Upper lobe of left lung (tissue), 6 donors: ENCODE data around the gene SYNJ2BP. TPM values are rescaled to one million over a fixed set of nuclear protein-coding genes. Genes with fewer than 3 reads are reported as not detected.
"Not testable (repeated sequence)": the region's sequence is repeated elsewhere in the genome, so short reads cannot be mapped to it uniquely, and the experiment has no call there.

ENCODE experiments used
- ATAC-seq, 2 donors: fragments of 200-7000 bp; cut with Tn5 transposase; one replicate each; pipeline ENCODE4 v1.9.1; 2022; ENCODE audit warnings: mild to moderate bottlenecking in 2 of 2, moderate library complexity in 2 of 2; ENCODE audit not compliant: low FRiP score in 2 of 2
- DNase-seq, 2 donors: peaks; one replicate each; pipeline ENCODE4 v3.0.0-alpha.2; 2019 to 2020
- H3K27ac ChIP-seq, 4 donors: fragments of 200-600 bp; sonication (generic); one replicate each; pipeline ENCODE4 v1.5.1; 2016 to 2019
- H3K27me3 ChIP-seq, 4 donors: fragments of 200-600 bp; sonication (generic); one replicate each; pipeline ENCODE4 v1.5.1; 2017 to 2019
- H3K36me3 ChIP-seq, 4 donors: fragments of 200-600 bp; sonication (generic); one replicate each; pipeline ENCODE4 v1.5.1; 2016 to 2019
- H3K4me1 ChIP-seq, 4 donors: fragments of 200-600 bp; sonication (generic); one replicate each; pipeline ENCODE4 v1.5.1; 2018 to 2019
- H3K4me3 ChIP-seq, 4 donors: fragments of 200-600 bp; sonication (generic); one replicate each; pipeline ENCODE4 v1.5.1; 2017 to 2019; ENCODE audit warnings: mild to moderate bottlenecking in 2 of 4, moderate library complexity in 1 of 4
- H3K9me3 ChIP-seq, 4 donors: fragments of 200-600 bp; sonication (generic); one replicate each; pipeline ENCODE4 v1.5.1; 2018 to 2019
- EP300 ChIP-seq, 4 donors: sonication (generic); formaldehyde crosslinking; IDR thresholded peaks; one replicate each; pipeline ENCODE4 v1.5.1; 2017; ENCODE audit warnings: antibody characterized with exemption in 4 of 4, control low read depth in 2 of 4
- POLR2A ChIP-seq, 4 donors: fragments of 450-650 bp; IDR thresholded peaks; one replicate each; pipeline ENCODE4 v1.5.1; 2016 to 2017; ENCODE audit warnings: antibody characterized with exemption in 4 of 4, mild to moderate bottlenecking in 2 of 4
- POLR2AphosphoS5 ChIP-seq, 2 donors: sonication (generic); formaldehyde crosslinking; IDR thresholded peaks; one replicate each; pipeline ENCODE4 v1.5.1; 2017; ENCODE audit warnings: antibody characterized with exemption in 2 of 2
- WGBS, 2 donors: methylation state at CpG; one replicate each; pipeline ENCODE4 v1.1.5; 2017 to 2018; 5-methylcytosine and 5-hydroxymethylcytosine counted together
- total RNA-seq, 6 donors: library from RNA; depleted of rRNA in 4 of 6; stranded (reverse); fragments of >200 nt in 4 of 6; gene quantifications; one replicate each; pipeline versions ENCODE4 v1.1.0 to v1.2.1, GENCODE V29; 2016 to 2021
- TF ChIP-seq, protein P1 (sequence below), 6 experiments: fragments of 450-650 bp in 4 of 6; fragments of 200-600 bp in 2 of 6; sonication (generic) in 2 of 6; IDR thresholded peaks; one replicate each; pipeline ENCODE4 v1.5.1; 2016 to 2019; ENCODE audit warnings: antibody characterized with exemption in 6 of 6
- donor health status: DM: no; HTN: no; CAD: no; lungs with moderate emphysema.
- donor health status: DM: no; HTN: yes; CAD: no; lungs with severe emphysema.

The SYNJ2BP gene
- total RNA-seq, 6 donors from 2014 or later, result 9.4 to 29.7 (median 22.8) TPM

DNA sequence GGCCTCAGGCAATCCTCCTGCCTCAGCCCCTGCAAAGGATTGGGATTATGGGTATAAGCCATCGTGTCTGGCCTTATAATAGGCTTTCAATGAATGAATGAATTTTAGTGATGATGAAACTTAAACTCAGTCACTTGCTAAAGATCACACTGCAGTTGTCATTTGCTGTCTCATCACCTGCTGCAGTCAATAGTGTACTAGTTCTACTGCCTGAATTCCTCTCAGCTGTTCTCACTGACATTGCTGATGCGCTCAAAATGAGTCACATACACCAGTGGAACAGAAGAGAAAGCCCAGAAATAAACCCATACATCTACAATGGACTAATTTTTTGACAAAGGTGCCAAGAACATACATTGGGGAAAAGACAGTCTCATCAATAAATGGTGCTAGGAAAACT is 5.6 kb upstream of the SYNJ2BP start:
- no peak overlapping the region for H3K4me3 ChIP-seq
- no peaks in the 10 kb centered on the region for H3K36me3 ChIP-seq
- H3K27me3 ChIP-seq, result no peaks in the 10 kb centered on the region
- TF ChIP-seq, protein P1, sequence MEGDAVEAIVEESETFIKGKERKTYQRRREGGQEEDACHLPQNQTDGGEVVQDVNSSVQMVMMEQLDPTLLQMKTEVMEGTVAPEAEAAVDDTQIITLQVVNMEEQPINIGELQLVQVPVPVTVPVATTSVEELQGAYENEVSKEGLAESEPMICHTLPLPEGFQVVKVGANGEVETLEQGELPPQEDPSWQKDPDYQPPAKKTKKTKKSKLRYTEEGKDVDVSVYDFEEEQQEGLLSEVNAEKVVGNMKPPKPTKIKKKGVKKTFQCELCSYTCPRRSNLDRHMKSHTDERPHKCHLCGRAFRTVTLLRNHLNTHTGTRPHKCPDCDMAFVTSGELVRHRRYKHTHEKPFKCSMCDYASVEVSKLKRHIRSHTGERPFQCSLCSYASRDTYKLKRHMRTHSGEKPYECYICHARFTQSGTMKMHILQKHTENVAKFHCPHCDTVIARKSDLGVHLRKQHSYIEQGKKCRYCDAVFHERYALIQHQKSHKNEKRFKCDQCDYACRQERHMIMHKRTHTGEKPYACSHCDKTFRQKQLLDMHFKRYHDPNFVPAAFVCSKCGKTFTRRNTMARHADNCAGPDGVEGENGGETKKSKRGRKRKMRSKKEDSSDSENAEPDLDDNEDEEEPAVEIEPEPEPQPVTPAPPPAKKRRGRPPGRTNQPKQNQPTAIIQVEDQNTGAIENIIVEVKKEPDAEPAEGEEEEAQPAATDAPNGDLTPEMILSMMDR (IDR thresholded peaks at IDR 0.05), result no peak
- no peak for TF ChIP-seq EP300 (IDR thresholded peaks at IDR 0.05)
- TF ChIP-seq POLR2A (IDR thresholded peaks at IDR 0.05), result no peak
- no peak for TF ChIP-seq POLR2AphosphoS5 (IDR thresholded peaks at IDR 0.05)
- no peak for DNase-seq
- H3K4me1 ChIP-seq, result no peaks in the 10 kb centered on the region
- WGBS, 2 donors, result 88 to 93% methylated on average over 2 of the region's 2 CpGs
- ATAC-seq, result no peak
- H3K9me3 ChIP-seq, result no peaks in the 10 kb centered on the region
- no peak overlapping the region for H3K27ac ChIP-seq

DNA sequence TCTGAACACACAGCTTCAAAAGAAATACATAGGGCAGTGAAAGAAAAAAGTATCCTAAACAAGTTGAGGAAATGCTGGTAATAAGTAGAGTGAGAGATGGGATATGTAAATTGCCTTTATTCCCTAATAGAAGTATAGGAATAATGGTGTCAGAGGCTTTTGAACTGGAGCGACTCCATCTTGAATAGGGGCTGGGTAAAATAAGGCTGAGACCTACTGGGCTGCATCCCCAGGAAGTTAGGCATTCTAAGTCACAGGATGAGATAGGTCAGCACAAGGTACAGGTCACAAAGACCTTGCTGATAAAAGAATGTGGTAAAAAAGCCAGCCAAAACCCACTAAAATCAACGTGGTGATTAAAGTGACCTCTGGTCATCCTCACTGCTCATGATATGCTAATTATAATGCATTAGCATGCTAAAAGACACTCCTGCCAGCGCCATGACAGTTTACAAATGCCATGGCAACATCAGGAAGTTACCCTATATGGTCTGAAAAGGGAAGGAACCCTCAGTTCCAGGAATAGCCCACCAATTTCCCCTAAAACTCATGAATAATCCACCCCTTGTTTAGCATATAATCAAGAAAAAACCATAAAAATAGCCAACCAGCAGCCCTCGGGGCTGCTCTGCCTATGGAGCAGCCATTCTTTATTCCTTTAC is 2.5 kb upstream of the SYNJ2BP start:
- not testable (repeated sequence) for H3K9me3 ChIP-seq, DNase-seq, H3K27me3 ChIP-seq, H3K27ac ChIP-seq, H3K4me3 ChIP-seq, H3K36me3 ChIP-seq, ATAC-seq
- 64 to 67% methylated on average over 4 of the region's 4 CpGs for WGBS, 2 donors
- peaks cover 11 to 16% (median 15%) of the 10 kb centered on the region in 4 donors for H3K4me1 ChIP-seq

DNA sequence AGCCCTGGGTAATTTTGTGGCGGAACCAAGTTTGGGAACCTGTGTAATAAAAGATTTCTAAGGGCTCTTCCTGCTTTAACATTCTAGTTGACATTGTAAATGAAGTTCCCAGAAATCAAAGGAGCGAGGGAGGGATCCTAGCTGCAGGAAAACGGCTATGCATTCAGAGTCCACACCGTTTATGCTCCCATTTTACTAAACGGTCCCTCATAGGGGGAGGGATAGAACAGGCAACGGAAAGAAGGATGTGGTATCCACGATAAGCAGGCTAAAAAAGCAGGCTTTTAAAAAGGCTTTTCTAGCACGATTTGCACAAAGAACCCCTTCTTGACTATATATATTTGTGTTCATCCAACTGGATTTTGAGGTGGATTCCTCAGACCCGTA is 559 bp downstream of the SYNJ2BP start:
- TF ChIP-seq POLR2AphosphoS5 (IDR thresholded peaks at IDR 0.05) (no peak), EP300 (IDR thresholded peaks at IDR 0.05) (no peak), POLR2A (IDR thresholded peaks at IDR 0.05) (no peak)
- TF ChIP-seq, protein P1 (IDR thresholded peaks at IDR 0.05), result no peak

DNA sequence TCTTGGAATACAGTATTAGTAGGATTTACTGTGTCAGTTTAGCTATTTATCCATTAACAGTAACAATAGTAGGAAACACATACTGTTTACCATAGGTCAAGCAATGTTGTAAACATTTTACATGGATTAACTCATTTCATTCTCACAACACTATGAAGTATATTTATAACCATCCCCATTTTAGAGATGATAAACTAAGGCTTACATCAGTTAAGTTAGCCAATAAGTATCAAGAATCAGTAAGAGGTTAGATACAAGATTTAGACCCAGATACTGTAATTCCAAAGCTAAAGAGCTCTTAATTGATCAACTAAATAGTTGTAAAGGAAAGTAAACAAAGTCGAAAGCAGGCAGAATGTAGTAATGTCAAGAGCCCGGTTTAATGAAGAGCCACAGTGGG is 1.1 kb downstream of the SYNJ2BP start:
- Histone ChIP-seq H3K27ac (peak overlapping the region in 1 of 4 donors; percentile 72), H3K4me3 (peak overlapping the region in 3 of 4 donors; percentile 60 to 87 (median 81)), H3K27me3 (no peaks in the 10 kb centered on the region), H3K4me1 (peaks cover 11 to 20% (median 16%) of the 10 kb centered on the region in 4 donors), H3K36me3 (peaks cover 0 to 8% (median 0%) of the 10 kb centered on the region in 4 donors), H3K9me3 (no peaks in the 10 kb centered on the region)
- TF ChIP-seq POLR2AphosphoS5 (IDR thresholded peaks at IDR 0.05), result no peak
- DNase-seq (no peak), ATAC-seq (no peak)
- WGBS, 2 donors, result 41 to 46% methylated on average over 2 of the region's 2 CpGs

More for the DNA sequence above, 559 bp downstream of the SYNJ2BP start:
- Histone ChIP-seq H3K4me1 (peaks cover 11 to 20% (median 16%) of the 10 kb centered on the region in 4 donors), H3K36me3 (peaks cover 0 to 8% (median 0%) of the 10 kb centered on the region in 4 donors), H3K27me3 (no peaks in the 10 kb centered on the region), H3K27ac (peak overlapping the region; percentile 43 to 79 (median 72)), H3K4me3 (peak overlapping the region; percentile 45 to 87 (median 70)), H3K9me3 (no peaks in the 10 kb centered on the region)
- 3 to 8% methylated on average over 9 of the region's 9 CpGs for WGBS, 2 donors
- ATAC-seq, result peak in 1 of 2 donors; percentile 43
- no peak for DNase-seq

DNA sequence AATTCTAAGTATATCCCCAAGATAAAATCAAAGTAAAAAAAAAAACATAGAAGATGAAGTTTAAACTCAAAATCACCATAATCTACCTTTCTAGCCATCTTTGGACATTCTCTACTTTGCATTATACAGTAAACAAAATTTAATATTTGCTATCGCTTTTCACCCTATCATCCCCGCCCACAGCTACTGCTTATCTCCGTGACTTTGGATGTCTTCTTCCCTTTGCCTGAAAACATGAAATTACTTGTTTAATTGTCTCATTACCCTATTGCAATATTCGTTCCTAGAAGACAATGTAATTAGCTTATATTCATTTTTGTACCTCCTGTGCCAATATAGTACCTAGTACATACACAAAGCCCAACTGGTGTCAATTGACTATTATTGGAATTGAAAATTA is 9.3 kb downstream of the SYNJ2BP start:
- no peak for ATAC-seq
- TF ChIP-seq EP300 (IDR thresholded peaks at IDR 0.05) (no peak), POLR2A (IDR thresholded peaks at IDR 0.05) (no peak), POLR2AphosphoS5 (IDR thresholded peaks at IDR 0.05) (no peak)
- TF ChIP-seq, protein P1 (IDR thresholded peaks at IDR 0.05), result no peak
- Histone ChIP-seq H3K27ac (no peak overlapping the region), H3K27me3 (no peaks in the 10 kb centered on the region), H3K4me3 (no peak overlapping the region), H3K4me1 (peaks cover 0 to 8% (median 0%) of the 10 kb centered on the region in 4 donors), H3K9me3 (no peaks in the 10 kb centered on the region), H3K36me3 (peaks cover 0 to 16% (median 0%) of the 10 kb centered on the region in 4 donors)
- no peak for DNase-seq
- WGBS, 2 donors, result 96% methylated on average over 4 of the region's 4 CpGs

DNA sequence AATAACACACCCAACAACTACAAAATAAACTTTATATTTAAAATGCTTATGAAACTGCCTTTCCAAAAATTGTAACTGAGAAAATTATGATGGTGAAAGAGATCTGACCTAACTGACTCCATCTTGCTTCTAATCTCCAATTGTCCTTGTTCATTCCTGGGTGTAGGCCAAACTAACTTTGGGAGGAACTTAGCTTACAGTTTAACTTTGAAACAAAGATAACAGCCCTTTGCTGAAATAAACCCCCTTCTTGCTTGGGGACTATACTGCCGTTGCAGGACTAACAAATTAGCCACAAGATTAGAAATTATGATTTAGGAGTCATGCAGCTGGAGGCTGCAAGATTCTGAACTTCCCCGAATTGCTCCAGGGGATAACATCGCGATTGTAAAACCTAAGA is 10.7 kb downstream of the SYNJ2BP start:
- DNase-seq, H3K27ac ChIP-seq, H3K9me3 ChIP-seq, H3K27me3 ChIP-seq, H3K4me1 ChIP-seq, H3K4me3 ChIP-seq, ATAC-seq: not testable (repeated sequence)
- 90 to 95% methylated on average over 4 of the region's 4 CpGs for WGBS, 2 donors
- H3K36me3 ChIP-seq, result peaks cover 0 to 12% (median 0%) of the 10 kb centered on the region in 4 donors

DNA sequence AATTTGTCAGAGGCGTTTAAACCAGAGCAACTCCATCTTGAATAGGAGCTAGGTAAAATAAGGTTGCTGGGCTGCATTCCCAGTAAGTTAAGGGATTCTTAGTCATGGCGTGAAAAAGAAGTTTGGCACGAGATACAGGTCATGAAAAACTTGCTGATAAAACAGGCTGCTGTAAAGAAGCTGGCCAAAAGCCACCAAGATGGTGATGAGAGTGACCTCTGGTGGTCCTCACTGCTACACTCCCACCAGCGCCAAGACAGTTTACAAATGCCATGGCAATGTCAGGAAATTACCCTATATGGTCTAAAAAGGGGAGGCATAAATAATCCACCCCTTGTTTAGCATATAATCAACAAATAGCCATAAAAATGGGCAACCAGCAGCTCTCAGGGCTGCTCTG is 13.6 kb downstream of the SYNJ2BP start:
- WGBS, 2 donors, result 63 to 80% methylated on average over 4 of the region's 4 CpGs
- ATAC-seq, DNase-seq, H3K9me3 ChIP-seq, H3K4me1 ChIP-seq, H3K36me3 ChIP-seq, H3K4me3 ChIP-seq, H3K27ac ChIP-seq, H3K27me3 ChIP-seq: not testable (repeated sequence)
